ENCODE measurements around the gene DIPK1A.

DNA sequence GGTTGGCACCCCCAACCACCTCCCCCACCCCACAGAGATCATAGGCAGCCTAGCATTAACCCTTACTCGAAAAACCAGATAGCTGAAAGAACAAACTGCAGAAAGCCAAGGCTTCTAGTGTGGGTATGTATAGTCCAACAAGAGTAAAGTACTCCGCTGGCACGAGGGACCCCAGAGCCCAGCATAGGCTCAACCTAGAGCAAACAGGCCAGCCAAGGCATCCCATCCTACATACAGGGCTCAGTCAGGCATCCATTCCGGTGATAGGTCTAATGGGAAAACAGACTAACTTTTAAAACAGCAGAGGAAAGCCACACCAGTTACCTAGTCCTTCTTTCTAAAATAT lies 17.8 kb downstream of the DIPK1A start:
- TF ChIP-seq, protein P1, sequence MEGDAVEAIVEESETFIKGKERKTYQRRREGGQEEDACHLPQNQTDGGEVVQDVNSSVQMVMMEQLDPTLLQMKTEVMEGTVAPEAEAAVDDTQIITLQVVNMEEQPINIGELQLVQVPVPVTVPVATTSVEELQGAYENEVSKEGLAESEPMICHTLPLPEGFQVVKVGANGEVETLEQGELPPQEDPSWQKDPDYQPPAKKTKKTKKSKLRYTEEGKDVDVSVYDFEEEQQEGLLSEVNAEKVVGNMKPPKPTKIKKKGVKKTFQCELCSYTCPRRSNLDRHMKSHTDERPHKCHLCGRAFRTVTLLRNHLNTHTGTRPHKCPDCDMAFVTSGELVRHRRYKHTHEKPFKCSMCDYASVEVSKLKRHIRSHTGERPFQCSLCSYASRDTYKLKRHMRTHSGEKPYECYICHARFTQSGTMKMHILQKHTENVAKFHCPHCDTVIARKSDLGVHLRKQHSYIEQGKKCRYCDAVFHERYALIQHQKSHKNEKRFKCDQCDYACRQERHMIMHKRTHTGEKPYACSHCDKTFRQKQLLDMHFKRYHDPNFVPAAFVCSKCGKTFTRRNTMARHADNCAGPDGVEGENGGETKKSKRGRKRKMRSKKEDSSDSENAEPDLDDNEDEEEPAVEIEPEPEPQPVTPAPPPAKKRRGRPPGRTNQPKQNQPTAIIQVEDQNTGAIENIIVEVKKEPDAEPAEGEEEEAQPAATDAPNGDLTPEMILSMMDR (IDR thresholded peaks at IDR 0.05), result no peak
- no peak for TF ChIP-seq POLR2A (IDR thresholded peaks at IDR 0.05)
